Activated T-helper 1 cell treated with anti-CD3 and anti-CD28 coated beads, Interleukin-12 subunit alpha, Interleukin-12 subunit beta, Interleukin-2, Interleukin-4 antibody, amounts not matched to agents 30 ng/mL and 10 ng/mL and 1 ng/mL, durations not matched to agents 14 hours and 24 hours and 36 hours (primary cell): ENCODE results near the gene BTG3. TPM values are rescaled to one million over a fixed set of nuclear protein-coding genes. Genes with fewer than 3 reads are reported as not detected.

Experiments
- DNase-seq: peaks from one replicate; pipeline ENCODE4 v3.0.0; 2021; ENCODE audit warnings: low spot score
- H3K27ac Mint-ChIP-seq: one replicate; pipeline ENCODE4 v1.8.0; 2021; ENCODE audit warnings: mild to moderate bottlenecking, mixed read lengths
- H3K27me3 Mint-ChIP-seq: one replicate; pipeline ENCODE4 v1.8.0; 2022; ENCODE audit warnings: mild to moderate bottlenecking, moderate library complexity, mixed read lengths; ENCODE audit not compliant: insufficient read depth
- H3K36me3 Mint-ChIP-seq: one replicate; pipeline ENCODE4 v1.8.0; 2021; ENCODE audit warnings: low read depth, mixed read lengths
- H3K4me1 Mint-ChIP-seq: one replicate; pipeline ENCODE4 v1.8.0; 2021; ENCODE audit warnings: low read depth, mixed read lengths
- H3K4me3 Mint-ChIP-seq: one replicate; pipeline ENCODE4 v1.8.0; 2021; ENCODE audit warnings: mild to moderate bottlenecking, moderate library complexity, mixed read lengths
- H3K9me3 Mint-ChIP-seq: one replicate; pipeline ENCODE4 v1.8.0; 2021; ENCODE audit warnings: mixed read lengths
- intact Hi-C: fragments of 100-400 bp; cut with micrococcal nuclease; formaldehyde crosslinking; loops from one replicate; pipeline ENCODE4 v1.15.1; 2024
- total RNA-seq: library from RNA; stranded (reverse); gene quantifications from 2 replicates; pipeline ENCODE4 v1.2.3, GENCODE V29; 2022

The BTG3 gene
- total RNA-seq, 1 donor from 2014 or later, result 83.6 TPM

DNA sequence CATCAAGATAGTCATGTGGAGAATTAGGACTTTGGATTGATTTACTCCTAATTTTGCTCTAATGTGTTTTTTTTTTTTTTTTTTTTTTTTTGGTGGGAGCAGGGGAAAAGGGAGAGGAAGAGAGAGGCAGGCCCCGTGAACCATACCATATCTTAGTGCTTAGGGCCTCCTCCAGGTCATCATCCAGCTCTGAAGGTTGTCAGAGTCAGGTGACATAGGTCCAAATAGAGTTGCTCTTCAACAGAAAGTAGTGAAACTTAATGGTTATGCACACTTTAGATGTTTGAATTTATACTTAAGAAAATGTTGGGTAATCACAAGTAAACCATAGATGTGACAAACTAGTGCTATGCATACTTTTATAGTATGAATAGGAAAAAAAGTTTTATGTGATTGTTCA is 67.7 kb downstream of the BTG3 start:
- no peaks in the 10 kb centered on the region for H3K4me1 Mint-ChIP-seq
- H3K27me3 Mint-ChIP-seq, result peaks cover 2% of the 10 kb centered on the region
- no peaks in the 10 kb centered on the region for H3K9me3 Mint-ChIP-seq
- intact Hi-C loops, result no loop called here
- H3K4me3 Mint-ChIP-seq, result no peak overlapping the region
- DNase-seq, result no peak
- no peak overlapping the region for H3K27ac Mint-ChIP-seq
- H3K36me3 Mint-ChIP-seq, result no peaks in the 10 kb centered on the region

Other genes starting within 250 kb of the BTG3 start
- 0.05 and 0.18 TPM in 2 replicates for gene CXADR, start 99.9 kb downstream of the BTG3 start, total RNA-seq
- 45.4 and 49.2 TPM in 2 replicates for gene C21orf91, start 206.5 kb upstream of the BTG3 start, total RNA-seq